Stimulated activated CD8-positive, alpha-beta memory T cell treated with anti-CD3 and anti-CD28 coated beads, Interleukin-12 subunit alpha, Interleukin-12 subunit beta, amount 100 ng/mL, for 4 hours (primary cell): ENCODE results near the gene PLD2.
"Not testable (repeated sequence)": the region's sequence is repeated elsewhere in the genome, so short reads cannot be mapped to it uniquely, and the experiment has no call there.

Experiments
- DNase-seq: peaks from one replicate; pipeline ENCODE4 v3.0.0-alpha.2; 2020; ENCODE audit warnings: low read depth

PLD2 gene

DNA sequence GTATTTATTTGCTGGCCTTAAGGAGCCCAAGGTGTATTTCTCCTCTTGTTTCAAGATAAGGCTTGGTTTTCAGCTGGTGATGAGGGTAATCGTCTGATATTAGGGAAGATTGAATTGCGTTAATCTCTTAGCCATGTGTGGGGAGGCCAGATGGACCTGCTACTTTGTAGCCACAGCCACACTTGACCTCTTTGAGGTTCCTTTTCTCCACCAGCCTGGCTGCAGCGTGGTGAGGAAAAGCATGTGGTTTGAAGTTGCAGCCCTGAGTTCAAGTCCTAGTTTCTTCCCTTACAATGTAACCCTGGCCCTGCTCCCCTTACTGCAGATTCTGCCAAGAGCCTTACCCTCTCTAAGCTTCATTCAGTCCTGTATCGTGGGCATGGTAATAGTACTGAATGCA lies 29.3 kb downstream of the PLD2 start:
- no peak for DNase-seq

DNA sequence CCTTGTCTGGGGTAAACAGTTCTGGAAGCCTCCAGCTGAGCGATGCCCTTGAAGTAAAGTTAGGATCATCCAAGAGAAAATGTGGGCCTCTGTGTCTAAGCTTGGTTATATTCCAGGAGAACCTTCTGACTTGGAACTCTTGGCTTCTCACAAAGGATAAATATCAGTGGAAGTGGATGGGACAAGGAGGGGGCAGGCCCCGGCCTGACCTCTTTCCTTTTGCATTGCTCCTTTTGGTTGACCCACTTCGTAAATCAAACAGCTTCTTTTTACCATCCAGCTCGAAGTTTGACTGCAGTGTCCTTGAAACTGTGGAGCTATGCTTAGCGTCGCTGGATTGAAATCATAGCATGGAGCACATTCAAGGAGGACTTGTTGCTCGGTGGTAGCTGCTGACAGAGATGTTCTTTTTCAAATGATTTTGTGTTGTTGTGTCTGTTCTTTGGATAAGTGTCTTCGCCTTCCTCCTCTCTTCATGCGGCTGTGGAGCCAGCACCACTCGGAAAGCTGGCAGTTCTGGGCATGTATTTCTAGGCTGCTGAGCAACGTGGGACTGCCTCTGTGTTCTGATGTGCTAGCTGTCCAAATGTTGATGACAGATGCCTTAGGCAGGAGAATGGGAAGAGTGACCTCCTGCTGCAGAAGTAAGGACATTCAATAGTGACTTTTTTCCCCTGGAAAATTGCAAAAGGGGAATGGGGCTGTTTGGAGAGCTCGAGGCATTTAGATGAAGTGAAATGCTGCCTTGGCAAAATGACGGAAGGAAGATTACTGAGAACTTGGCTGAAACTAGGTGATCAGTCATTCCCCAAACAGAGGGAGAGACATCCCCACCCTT lies 30.7 kb downstream of the PLD2 start:
- DNase-seq: no peak

DNA sequence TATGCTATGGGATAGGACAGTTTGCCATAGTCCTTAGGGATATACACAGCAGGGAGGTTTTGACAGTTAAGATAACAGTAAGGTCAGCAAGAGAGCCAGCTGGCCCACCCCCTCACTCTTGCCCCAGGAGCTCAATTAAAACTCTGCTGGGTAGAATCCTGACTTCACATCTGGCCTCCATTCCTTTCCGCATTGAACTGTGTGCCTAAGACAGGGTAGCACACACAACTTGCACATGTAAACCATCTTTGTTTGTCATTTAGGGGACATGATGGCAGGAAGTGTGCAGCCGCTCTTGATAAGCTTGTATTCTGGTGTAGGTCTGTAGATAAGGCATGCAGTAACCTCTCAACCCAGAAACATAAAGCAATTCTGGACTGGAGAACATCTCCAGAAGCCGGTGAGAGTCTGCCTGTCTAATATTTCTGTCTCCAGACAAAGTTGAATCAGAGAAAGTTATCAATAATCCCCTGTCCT lies 31.4 kb downstream of the PLD2 start:
- DNase-seq: no peak

DNA sequence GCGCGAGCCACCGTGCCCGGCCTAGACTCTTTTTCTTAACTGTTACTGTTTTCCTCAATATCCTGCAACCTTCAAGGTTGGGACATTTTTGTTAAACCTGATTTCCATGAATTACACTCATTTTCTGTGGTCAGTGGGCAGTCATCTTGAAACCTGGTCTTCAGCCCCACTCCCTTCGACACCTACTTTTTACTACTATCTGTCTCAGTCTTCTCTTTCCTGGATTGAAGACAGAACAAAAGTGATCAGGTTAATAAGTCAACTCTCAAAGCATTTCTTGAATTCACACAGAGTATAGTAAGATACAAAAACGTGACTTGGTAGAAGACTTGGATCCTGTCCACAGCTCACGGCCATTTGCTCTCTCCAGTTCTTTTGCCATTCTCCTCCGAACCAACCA lies 32.3 kb downstream of the PLD2 start:
- DNase-seq: no peak

DNA sequence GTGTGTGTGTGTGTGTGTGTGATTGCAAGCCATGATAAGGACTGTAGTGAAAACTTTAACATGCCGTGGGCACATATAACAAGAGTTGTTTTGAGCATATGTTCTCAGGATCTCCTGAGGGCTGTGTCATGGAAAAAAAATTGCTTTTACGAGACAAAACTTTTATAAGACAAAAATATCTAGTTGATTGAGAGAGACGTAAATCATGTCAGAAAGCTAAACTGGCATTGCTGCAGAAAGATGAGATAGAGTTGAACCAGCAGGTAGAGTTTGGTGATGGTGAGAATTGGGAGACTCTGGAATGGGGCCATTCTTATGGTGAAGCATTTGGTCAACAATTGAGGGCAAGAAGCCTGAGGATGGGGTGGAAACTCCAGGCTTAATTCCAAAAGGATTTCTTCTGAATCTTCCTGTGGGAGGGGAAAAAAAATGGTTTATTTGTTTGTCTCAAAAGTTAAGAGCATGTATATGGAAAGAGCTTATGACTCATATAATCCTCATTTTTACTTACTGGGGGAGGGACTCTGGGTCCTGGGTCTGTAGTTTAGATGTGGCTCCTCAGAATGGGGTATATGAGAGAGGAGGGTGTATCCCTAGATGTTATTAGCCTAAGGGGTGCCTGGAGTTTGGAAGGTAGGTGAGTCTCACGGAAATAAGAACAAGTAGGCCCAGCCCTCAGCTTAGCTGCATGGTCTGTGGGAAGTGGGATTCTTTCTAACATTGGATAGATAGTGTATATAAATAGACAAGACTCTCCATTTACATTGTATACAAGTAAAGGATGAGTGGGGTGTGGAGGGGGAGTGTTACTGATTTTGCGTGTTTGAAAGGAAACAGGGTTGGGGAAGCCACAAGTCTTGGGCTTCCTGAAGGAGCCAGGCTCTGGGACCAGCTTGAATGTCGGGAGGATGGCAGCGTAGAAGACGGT lies 33.3 kb downstream of the PLD2 start:
- DNase-seq: no peak

DNA sequence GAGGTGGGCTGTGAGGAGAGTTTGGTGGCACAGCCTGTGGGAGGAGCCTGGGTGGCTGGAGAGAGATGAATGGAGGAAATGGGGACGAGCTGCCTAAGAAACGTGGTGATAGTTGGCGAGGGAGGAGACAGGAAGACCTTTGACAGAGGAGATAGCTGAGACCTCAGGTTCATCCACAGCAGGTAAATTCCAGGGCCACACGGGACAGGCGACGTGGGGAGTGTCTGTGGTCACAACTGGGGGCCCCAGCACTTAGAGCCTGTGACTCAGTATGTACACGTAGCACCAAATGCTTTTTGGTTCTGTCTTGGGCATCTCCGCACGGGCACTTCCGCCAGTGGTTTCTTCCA lies 33.9 kb downstream of the PLD2 start:
- DNase-seq: no peak

DNA sequence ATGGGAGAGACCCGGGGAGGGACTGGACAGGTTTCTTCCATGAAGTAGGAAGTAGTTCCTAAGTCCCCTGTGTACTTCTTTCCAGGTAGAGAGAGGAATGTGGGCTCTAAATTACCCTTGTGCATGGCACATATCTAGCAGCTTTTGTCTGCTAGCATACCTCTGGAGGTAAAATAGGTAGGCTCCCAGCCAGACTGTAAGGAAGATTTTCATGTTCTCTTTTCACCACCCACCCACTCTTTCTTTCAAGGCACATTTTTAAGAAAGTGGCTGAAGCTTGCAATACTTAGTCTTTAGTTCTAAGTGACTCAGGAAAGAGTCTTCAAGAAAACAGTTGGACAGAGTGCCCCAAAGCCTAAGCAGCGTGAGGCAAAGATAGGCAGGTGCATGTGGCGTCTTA lies 35.4 kb downstream of the PLD2 start:
- DNase-seq: no peak

DNA sequence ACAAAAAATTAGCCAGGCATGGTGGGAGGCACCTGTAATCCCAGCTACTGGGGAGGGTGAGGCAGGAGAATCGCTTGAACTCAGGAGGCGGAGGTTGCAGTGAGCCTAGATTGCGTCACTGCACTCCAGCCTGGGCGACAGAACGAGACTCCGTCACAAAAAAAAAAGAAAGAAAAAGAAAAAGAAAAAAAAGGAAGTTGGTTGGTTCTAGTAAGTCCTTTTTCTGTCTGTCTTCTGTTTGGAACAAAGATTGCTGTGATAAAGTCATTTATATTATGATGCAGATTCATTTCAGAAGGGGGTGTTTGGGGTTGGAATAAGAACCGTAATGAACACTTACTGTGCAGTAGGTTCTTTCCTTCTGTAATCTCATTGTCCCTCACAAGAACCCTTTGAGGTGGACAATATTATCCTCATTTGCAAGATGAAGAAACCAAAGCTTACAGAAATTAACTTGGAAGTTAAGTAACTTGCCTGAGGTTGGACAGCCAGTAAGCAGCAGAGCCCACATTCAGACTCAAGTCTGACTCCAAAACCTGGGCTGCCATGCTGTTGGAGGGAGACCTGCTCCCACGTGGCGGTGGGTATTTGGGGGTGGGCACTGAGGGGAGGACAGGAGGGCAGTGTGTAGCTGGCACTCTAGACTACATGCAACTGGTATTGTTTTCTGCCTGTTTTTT lies 36.5 kb downstream of the PLD2 start:
- DNase-seq: no peak

DNA sequence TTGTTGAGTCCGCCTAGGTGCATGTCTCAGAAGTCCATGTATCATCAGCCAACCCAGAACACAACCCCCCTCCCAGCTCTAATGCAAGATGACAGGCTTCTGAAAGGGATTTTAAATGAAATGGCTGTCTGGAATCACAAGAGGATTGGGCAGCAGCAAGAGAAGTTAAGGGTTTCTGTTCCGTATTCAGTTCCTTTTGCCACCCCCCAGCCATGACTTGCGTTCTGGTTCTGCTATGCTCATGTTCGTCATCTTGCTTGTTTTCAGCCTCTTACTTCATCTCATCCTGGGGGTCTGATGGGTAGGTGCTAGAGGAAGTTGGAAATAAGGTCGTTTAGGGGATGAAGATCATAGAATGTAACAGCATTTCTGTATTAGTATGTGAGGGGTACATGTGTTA lies 38.2 kb downstream of the PLD2 start:
- DNase-seq: no peak

DNA sequence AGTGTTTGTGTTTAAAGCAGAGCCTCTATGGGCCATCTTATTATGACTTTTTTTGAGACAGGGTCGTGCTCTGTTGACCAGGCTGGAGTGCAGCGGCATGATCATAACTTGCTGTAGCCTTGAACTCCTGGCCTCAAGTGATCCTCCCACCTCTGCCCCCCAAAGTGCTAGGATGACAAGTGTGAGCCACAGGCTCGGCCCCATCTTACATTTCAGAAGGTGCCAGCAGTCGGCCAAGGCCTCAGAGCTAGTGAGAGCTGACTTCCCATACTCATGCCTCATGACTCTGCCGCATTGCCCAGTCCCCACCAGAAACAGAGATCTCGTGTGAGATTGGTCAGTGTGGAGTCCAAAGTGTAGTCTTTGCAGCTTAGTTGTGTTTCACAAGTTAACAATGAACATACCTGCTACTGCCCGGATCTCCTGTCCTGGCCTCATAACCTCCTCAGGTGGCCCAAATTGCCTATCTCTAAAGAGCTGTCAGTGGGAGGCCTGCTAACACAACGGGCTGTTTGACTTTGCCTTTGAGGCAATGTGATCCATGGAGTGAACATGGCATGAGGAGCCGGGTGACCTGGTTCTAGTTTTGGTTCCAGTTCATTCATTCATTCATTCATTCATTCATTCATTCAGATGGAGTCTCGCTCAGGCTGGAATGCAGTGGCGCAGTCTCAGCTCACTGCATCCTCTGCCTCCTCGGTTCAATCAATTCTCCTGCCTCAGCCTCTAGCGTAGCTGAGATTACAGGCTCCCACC lies 39.9 kb downstream of the PLD2 start:
- no peak for DNase-seq

DNA sequence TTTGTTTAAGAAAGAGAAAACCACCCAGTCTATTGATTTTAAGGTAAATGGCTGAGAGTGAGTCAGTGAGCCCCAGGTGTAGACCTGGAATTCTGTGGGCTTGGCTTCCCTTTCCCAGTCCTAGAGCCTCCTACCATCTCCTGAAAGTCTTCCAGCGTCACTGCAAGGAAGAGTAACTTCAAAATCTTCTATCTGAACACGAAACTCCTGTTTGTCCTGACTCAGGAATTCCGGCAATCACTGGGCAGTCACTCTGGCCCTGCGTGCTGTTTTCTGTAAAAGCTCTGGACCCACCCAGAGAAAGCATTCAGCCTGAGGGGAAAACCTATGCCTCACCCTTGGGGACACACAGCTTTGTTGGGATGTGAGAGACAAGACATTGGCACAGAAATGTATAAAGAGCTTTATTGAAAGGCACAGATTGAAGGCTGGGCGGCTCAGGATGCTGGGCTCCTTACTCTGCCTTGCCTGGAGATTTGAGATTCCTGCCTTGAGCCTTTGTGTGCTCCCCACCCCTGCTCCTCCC lies 42.1 kb downstream of the PLD2 start:
- DNase-seq: no peak

DNA sequence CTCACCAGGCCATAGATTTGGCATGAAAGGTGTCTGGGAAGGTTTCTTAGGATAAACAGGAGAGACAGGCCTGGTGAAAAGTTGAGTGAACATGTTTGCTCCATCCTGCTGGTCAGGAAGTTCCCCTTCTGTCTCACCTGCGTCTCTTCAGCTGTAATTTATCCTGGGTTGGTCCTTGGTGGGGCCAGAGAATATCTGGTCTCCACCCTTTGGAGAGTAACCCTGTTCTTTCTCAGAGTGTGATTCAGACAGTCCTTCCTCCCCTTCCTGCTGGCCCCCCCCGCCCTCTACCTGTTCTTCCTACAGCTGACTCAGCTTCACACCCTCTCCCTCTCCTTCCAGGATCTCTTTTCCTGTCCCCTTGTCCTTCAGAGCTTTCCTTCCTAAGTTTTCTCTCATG lies 43.3 kb downstream of the PLD2 start:
- DNase-seq: no peak

DNA sequence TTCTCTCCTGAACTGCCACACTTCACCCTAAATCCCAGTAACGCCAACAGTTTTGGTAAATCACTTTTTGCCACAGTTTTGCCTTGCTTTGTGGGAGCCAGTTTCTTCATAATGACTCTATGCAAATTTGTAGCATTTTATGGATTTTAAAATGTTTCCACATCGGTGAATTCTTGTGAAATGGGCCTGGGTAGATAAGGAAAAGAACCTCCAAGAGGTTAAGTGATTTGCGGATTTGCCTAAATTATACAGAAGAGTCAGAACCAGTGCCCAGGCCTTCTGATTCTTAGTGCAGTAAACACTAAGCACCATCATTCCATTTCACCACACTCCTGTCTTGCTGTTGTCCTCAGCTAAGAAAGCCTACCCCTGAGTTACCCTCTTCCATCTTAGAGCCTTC lies 44.1 kb downstream of the PLD2 start:
- DNase-seq: no peak

DNA sequence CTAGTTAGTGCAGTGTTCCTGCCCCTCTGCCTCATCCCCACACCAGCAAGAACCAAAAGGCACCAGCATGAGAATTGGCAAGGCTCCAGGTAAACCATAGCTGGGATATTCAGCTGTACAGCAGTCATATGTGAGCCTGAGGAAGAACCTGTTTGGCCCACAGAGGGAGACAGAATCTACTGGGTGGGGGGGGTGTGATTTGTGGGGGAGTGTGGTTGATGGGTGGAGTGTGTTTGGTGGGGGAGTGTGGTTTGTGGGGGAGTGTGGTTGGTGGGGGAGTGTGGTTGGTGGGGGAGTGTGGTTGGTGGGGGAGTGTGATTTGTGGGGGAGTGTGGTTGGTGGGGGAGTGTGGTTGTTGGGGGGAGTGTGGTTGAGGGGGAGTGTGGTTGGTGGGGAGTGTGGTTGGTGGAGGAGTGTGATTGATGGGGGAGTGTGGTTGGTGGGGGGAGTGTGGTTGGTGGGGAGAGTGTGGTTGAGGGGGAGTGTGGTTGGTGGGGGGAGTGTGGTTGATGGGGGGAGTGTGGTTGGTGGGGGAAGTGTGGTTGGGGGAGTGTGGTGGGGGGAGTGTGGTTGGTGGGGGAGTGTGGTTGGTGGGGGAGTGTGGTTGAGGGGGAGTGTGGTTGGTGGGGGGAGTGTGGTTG lies 45.7 kb downstream of the PLD2 start:
- no peak for DNase-seq

DNA sequence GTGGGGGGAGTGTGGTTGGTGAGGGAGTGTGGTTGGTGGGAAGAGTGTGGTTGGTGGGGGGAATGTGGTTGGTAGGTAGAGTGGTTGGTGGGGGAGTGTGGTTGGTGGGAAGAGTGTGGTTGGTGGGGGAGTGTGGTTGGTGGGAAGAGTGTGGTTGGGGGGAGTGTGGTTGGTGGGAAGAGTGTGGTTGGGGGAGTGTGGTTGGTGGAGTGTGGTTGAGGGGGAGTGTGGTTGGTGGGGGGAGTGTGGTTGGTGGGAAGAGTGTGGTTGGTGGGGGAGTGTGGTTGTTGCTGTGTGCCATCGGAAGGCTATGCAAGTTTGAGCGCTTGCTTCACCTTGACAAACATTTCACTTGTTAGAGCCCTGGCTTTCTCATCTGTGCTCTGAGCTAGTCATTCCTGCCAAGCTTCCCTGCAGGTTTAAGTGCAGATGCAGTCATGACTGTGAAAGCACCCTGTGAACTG lies 46.3 kb downstream of the PLD2 start:
- DNase-seq: no peak

DNA sequence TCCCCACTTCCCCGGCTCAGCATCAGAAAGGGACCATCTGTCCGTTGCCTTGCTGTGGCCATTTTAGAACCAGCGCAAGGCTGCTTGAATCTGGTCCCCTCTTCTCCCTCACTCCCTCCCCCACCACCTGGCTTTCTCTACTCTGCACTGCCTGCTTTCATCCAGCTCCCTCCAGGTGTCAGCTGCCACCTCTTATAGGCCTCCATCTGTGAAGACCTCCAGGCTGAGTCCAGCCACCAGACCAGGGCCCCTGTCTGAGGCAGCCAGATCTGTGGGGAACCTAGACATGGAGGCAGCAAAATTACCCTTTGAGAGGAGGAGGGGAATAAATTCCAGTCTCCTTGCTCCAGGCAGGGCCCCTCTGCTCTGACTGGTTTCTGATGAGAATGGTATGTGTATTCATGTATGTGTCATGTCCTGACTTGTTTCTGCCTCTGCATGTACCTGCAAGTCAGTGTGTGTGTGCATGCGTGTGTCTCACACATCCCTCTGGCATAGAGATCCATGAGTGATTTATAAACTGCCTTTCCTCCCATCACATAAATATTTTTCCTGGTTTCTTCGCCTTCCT lies 47.2 kb downstream of the PLD2 start:
- DNase-seq: no peak

DNA sequence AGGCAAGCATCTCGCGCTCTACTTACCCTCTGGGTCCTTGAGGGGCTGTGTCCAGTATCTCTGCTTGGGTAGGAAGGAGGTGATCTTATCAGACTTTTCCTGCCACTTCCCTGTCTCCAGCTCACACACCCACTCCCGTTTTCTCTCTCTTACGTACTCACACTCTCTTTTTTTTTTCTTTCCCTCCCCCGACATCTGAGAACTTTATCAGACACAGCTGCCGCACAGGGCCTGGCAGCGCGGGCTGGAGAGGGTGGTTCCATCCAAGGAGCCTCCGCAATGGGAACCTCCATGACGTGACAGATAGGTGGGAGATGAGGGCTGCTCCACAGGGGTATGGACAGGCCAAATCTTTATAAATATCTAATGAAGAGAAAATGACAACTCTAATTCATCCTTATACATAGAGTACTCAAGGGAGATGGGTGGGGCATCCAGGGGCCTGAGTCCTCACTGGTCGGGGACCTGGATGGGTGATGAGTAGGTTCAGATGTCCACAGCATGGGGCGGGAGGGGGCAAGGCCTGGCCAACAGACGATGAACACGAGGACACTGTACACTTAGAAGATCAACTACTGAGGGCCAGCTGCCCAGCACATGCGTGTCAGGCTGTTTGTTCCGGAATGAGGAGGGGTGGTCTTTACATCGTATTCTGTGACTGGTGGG lies 49.5 kb downstream of the PLD2 start:
- no peak for DNase-seq

DNA sequence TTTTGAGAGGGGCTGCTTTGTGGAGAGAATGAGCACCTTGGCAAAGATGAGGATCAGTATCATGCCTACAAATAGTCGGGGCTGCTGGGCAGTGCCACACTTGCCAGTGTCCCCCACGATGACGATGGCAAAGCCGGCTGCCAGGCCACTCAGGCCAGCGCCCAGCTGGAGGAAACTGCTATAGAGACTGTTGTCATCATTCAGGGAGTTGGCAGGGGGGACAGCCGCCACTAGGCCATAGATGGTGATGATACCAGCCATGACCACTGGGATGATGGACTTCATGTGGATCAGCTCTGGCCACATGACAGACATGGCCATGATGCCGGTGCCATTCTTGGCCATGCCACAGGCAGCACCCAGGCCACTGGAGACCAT lies 50.0 kb downstream of the PLD2 start:
- DNase-seq: no peak

DNA sequence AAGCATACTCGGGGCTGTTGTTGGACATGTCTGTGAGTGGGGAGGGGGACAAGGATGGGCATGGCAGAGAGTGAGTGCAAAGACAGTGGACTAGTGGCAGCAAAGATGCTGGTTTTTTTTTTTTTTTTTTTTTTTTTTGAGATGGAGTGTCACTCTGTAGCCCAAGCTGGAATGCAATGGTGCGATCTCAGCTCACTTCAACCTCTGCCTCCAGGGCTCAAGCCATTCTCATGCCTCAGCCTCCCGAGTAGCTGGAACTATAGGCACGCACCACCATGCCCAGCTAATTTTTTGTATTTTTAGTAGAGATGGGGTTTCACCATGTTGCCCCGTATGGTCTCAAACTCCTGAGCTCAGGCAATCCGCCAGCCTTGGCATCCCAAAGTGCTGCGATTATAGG lies 50.4 kb downstream of the PLD2 start:
- DNase-seq: not testable (repeated sequence)
